DMS53 treated with DMSO at 0.1 percent for 48 hours (cell line): ENCODE measurements around the gene MUC4.

Experiments
- DNase-seq: peaks from one replicate; lab custom pipeline; 2025; ENCODE audit not compliant: unreplicated experiment; lab: John Stamatoyannopoulos, UW

MUC4 gene

DNA sequence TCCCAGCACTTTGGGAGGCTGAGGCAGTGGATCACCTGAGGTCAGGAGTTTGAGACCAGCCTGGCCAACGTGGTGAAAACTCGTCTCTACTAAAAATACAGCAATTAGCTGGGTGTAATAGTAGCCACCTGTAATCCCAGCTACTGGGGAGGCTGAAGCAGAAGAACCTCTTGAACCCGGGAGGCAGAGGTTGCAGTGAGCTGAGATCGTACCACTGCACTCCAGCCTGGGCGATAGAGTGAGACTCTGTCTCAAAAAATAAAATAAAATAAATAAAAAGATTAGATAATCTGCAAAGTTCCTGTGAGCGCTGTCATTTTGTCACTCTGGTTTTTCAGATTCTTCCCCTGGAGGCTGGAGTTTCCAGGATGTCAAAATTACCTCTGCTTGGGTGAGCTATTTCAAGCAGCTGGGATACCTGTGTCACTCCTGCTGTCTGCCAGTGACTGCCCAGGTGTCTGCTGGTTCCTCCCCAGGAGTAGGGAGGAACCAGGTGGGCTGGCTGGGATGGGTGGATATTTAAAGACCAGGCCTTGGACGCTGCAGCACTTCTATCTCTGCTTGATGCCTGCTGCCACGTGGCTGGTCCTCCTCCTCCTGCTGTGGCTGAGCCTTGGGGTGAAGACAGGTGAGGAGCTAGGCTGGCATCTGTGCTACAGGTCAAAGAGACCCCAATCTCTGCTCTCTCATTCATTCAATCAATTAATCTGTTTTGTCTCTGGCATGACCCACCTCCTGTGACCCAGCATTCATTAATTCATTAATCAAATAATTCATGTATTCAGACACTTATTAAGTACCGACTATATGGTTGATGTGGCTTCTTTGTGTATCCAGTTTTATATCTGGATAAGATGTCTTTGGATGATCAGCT is 110.5 kb downstream of the MUC4 start:
- DNase-seq = no peak

DNA sequence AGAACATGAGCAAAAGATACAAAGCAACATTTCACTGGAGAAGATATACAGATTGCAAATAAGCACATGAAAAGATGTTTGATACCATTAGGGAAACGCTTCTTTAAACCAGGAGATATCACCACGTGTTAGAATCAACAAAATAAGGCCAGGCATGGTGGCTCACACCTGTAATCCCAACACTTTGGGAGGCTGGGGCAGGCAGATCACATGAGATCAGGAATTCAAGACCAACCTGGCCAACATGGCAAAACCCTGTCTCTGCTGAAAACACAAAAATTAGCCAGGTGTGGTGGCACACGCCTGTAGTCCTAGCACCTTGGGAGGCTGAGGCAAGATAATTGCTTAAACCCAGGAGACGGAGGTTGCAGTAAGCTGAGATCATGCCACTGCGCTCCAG is 111.4 kb downstream of the MUC4 start:
- DNase-seq = no peak

GRCh38 chr3:195699860-195700259 is 111.9 kb downstream of the MUC4 start:
- no peak for DNase-seq

GRCh38 chr3:195699388-195699771 is 112.3 kb downstream of the MUC4 start:
- DNase-seq = no peak

DNA sequence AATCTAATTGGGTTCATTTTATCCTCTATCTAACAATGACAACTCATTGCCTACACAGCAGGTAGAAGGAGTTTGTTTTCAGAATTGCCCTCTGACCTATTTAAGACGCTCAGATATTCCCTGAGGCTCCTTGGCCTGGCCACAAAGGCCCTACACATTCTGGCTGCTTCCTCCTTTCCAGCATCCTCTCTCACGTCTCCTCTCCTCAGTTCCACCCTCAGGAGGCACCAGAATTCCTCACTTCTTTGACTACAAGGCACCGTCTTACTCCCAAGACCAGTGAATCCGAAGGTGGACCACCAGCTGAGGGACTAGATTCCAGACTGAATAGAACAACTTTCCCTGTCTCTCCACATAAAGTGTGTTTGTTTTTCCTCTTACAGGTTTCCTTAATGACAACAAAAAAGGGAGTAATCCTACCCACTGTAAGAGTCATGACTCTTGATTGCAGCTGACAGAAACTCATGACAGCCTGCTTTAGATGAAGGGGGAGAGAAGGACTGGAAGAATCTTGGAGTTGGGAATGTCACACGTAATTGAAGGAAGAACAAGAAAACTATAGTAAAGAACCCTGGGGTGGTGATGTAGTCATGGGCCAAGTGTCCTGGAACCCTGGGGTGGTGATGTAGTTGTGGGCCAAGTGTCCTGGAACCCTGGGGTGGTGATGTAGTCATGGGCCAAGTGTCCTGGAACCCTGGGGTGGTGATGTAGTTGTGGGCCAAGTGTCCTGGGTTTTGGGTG is 112.9 kb downstream of the MUC4 start:
- no peak for DNase-seq

DNA sequence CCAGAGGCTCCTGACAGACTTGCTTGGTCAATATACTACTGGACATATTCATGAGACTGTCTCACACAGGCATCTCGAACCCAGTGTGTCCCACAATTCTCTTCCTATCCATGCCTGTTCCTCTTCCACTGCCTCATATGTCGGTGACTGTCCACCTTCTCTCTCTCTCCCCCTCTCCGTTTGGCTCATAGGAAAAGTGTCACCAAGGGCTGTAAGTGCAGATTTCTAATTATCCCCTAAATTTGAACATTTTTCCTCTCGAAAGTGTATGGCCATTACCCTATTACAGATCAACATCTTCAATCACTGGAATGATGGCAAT is 113.4 kb downstream of the MUC4 start:
- no peak for DNase-seq

GRCh38 chr3:195697582-195698324 is 114.0 kb downstream of the MUC4 start:
- DNase-seq = no peak
